ENCODE results near the gene WNT2B. TPM values are rescaled to one million over a fixed set of nuclear protein-coding genes. Genes with fewer than 3 reads are reported as not detected.

The WNT2B gene
- total and polyA plus RNA-seq, 2 of the 8 experiments (the other 6 are each of a cell fraction or from before 2014, with no cell fraction given), result 0.33 to 2.0 TPM

DNA sequence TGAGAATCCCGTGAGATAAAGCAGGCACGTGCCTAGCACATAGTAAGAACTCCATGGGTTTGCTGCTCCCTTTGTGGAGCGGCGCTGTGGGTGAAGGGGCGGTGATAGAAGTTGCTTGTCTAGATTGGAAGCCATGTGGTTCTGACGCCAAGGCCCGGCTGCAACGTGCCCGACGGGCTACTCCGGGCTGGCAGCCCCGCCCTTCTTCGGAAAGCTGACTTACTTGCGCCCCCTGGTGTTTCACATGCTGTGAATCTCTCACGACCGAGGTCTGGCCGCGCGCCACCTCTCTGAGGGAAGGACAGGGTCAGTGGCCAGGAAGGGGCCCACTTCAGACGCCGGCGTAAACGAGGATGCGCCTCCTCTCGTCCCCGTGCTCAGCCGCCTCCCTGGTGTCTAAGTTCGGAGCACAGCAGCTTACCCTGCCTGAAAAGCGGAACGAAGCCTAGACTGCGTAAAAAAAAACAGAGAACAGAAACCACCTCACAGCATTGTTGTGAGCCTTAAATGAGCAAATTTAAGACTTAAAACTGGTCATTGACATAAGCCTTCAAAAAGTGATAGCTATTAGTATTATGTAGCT is 42.6 kb upstream of the WNT2B start (continued):
- TF ChIP-seq RXRA (IDR thresholded peaks at IDR 0.05; ENCODE audit: insufficient read depth, low read depth, low read length) (no peak), BCL11A (IDR thresholded peaks at IDR 0.05; ENCODE audit: low read depth in 2 of 2, low read length in 2 of 2) (no peak), JUND (IDR thresholded peaks at IDR 0.05; ENCODE audit: low read length) (no peak), NANOG (IDR thresholded peaks at IDR 0.05; ENCODE audit: insufficient read depth, low read depth, low read length, poor library complexity, severe bottlenecking) (peak; percentile 4), EZH2 (IDR thresholded peaks at IDR 0.05; ENCODE audit: low read depth, low read length, severe bottlenecking) (no peak), CBX8 (IDR thresholded peaks at IDR 0.05; ENCODE audit: borderline replicate concordance, low read depth, low read length) (no peak), SAP30 (IDR thresholded peaks at IDR 0.05; ENCODE audit: insufficient read depth, insufficient replicate concordance, low read length) (no peak), SIN3A (conservative IDR thresholded peaks at IDR 0.05 in 1 of 2, IDR thresholded peaks at IDR 0.05 in 1 of 2; ENCODE audit: low read depth in 1 of 2, low read length in 2 of 2) (peak in 1 of 2 experiments; percentile 72; a peak in 1 of 4 replicates), EP300 (IDR thresholded peaks at IDR 0.05; ENCODE audit: borderline replicate concordance in 1 of 2, low read depth in 2 of 2, low read length in 2 of 2) (0 out of 3 replicates have a peak, but pooled peaks of 1 of the 2 experiments have one; percentile 19), TCF12 (IDR thresholded peaks at IDR 0.05; ENCODE audit: low read depth, low read length) (peak; percentile 41; the same call in 1 of the 2 replicates), PHF8 (conservative IDR thresholded peaks at IDR 0.05; ENCODE audit: low read depth, low read length) (no peak), GTF2F1 (IDR thresholded peaks at IDR 0.05; ENCODE audit: borderline replicate concordance, low read depth, low read length) (0 out of 2 replicates have a peak, but pooled peaks have one; percentile 57), SUZ12 (IDR thresholded peaks at IDR 0.05; ENCODE audit: low read length) (no peak), POLR2AphosphoS5 (IDR thresholded peaks at IDR 0.05; ENCODE audit: low read depth, low read length) (peak; percentile 47; the same call in 1 of the 2 replicates), SP1 (IDR thresholded peaks at IDR 0.05; ENCODE audit: low read depth, low read length) (0 out of 2 replicates have a peak, but pooled peaks have one; percentile 8), CHD1 (IDR thresholded peaks at IDR 0.05; ENCODE audit: low read depth, low read length) (no peak), RAD21 (IDR thresholded peaks at IDR 0.05 in 1 of 2, conservative IDR thresholded peaks at IDR 0.05 in 1 of 2; ENCODE audit: low read depth in 2 of 2, low read length in 2 of 2) (peak; percentile 69 to 78), POLR2A (IDR thresholded peaks at IDR 0.05; ENCODE audit: control extremely low read depth in 1 of 2, low read depth in 2 of 2, low read length in 2 of 2) (peak in 1 of 2 experiments; percentile 60; a peak in 2 of 3 replicates), TBP (IDR thresholded peaks at IDR 0.05; ENCODE audit: low read depth, low read length) (peak; percentile 51), GABPA (IDR thresholded peaks at IDR 0.05; ENCODE audit: borderline replicate concordance, insufficient read depth, low read length) (peak; percentile 47; the same call in 1 of the 2 replicates), TAF7 (optimal IDR thresholded peaks at IDR 0.05; ENCODE audit: borderline replicate concordance, low read depth, low read length) (no peak), MAFK (IDR thresholded peaks at IDR 0.05; ENCODE audit: low read depth, low read length) (no peak), FOSL1 (IDR thresholded peaks at IDR 0.05; ENCODE audit: insufficient read depth, low read depth, low read length) (no peak), RFX5 (IDR thresholded peaks at IDR 0.05; ENCODE audit: borderline replicate concordance, low read depth, low read length) (no peak)
